HepG2 (cell line): ENCODE measurements around the gene CD164L2. TPM values are rescaled to one million over a fixed set of nuclear protein-coding genes. Genes with fewer than 3 reads are reported as not detected.
A peak's percentile ranks its signal among the peaks of the same experiment; 100 is the strongest.

Experiments used
- ARNTL ChIP-seq: sonication (generic); formaldehyde crosslinking; IDR thresholded peaks from 2 replicates; pipeline ENCODE4 v1.4.0; 2020; ENCODE audit warnings: mild to moderate bottlenecking, missing genetic modification reagents
- FOXJ3 ChIP-seq: sonication (generic); formaldehyde crosslinking; IDR thresholded peaks from 2 replicates; pipeline ENCODE4 v1.4.0; 2020; ENCODE audit warnings: missing genetic modification reagents, mild to moderate bottlenecking, borderline replicate concordance
- HNRNPL ChIP-seq: fragments of 200-400 bp; formaldehyde crosslinking; IDR thresholded peaks from 2 replicates; pipeline ENCODE4 v1.6.1; 2017; ENCODE audit warnings: mild to moderate bottlenecking, low read depth, low read length
- HOXA3 ChIP-seq: sonication (generic); formaldehyde crosslinking; IDR thresholded peaks from 2 replicates; pipeline ENCODE4 v1.5.0; 2020; ENCODE audit warnings: missing genetic modification reagents
- KLF16 ChIP-seq, 2 experiments: sonication (generic) in 1 of 2; formaldehyde crosslinking in 1 of 2; IDR thresholded peaks; 2 replicates each; pipeline versions ENCODE4 v1.6.1 to v1.8.0; 2016 to 2023; ENCODE audit warnings: missing genetic modification reagents in 2 of 2, missing compliant biosample characterization in 1 of 2
- MXI1 ChIP-seq: IDR thresholded peaks from 3 replicates; pipeline ENCODE4 v1.6.1; 2012; ENCODE audit warnings: low read depth, low read length, inconsistent platforms, borderline replicate concordance
- NCOA5 ChIP-seq: sonication (generic); formaldehyde crosslinking; IDR thresholded peaks from 2 replicates; pipeline ENCODE4 v1.4.0; 2020; ENCODE audit warnings: missing genetic modification reagents
- RORA ChIP-seq: sonication (generic); formaldehyde crosslinking; IDR thresholded peaks from 2 replicates; pipeline ENCODE4 v1.5.0; 2020; ENCODE audit warnings: mild to moderate bottlenecking, missing genetic modification reagents, moderate library complexity
- SMAD3 ChIP-seq: sonication (generic); formaldehyde crosslinking; IDR thresholded peaks from 2 replicates; pipeline ENCODE4 v1.4.0; 2020; ENCODE audit warnings: missing genetic modification reagents
- THAP11 ChIP-seq: IDR thresholded peaks from 2 replicates; pipeline ENCODE4 v1.6.1; 2016; ENCODE audit warnings: missing biosample characterization, missing genetic modification reagents
- UBTF ChIP-seq: sonication (generic); formaldehyde crosslinking; IDR thresholded peaks from 2 replicates; pipeline ENCODE4 v1.4.0; 2020; ENCODE audit warnings: mild to moderate bottlenecking, missing genetic modification reagents
- ZBTB38 ChIP-seq: sonication (generic); formaldehyde crosslinking; IDR thresholded peaks from 2 replicates; pipeline ENCODE4 v1.5.1; 2020; ENCODE audit warnings: mild to moderate bottlenecking, missing genetic modification reagents
- ZFX ChIP-seq: sonication (generic); formaldehyde crosslinking; IDR thresholded peaks from 2 replicates; pipeline ENCODE4 v1.4.0; 2020; ENCODE audit warnings: mild to moderate bottlenecking, low read depth, missing genetic modification reagents, moderate library complexity
- ZFY ChIP-seq: sonication (generic); formaldehyde crosslinking; IDR thresholded peaks from 2 replicates; pipeline ENCODE4 v1.4.0; 2020; ENCODE audit warnings: missing genetic modification reagents
- ZFYVE20 ChIP-seq: sonication (generic); formaldehyde crosslinking; IDR thresholded peaks from 2 replicates; pipeline ENCODE4 v1.8.0; 2023; ENCODE audit warnings: low read depth, mild to moderate bottlenecking, moderate library complexity, missing genetic modification reagents, borderline replicate concordance
- ZNF292 ChIP-seq: sonication (generic); formaldehyde crosslinking; IDR thresholded peaks from 2 replicates; pipeline ENCODE4 v1.8.1; 2022; ENCODE audit warnings: mild to moderate bottlenecking, low read depth, missing genetic modification reagents, borderline replicate concordance
- ZNF563 ChIP-seq: sonication (generic); formaldehyde crosslinking; IDR thresholded peaks from 2 replicates; pipeline ENCODE4 v1.8.0; 2022; ENCODE audit warnings: mild to moderate bottlenecking, moderate library complexity, missing genetic modification reagents
- ZNF629 ChIP-seq: sonication (generic); formaldehyde crosslinking; conservative IDR thresholded peaks from 2 replicates; pipeline ENCODE4 v1.5.0; 2020; ENCODE audit warnings: missing genetic modification reagents
- polyA plus RNA-seq, 8 experiments: library from polyadenylated mRNA; depleted of rRNA in 3 of 8; stranded (reverse) in 7 of 8; unstranded in 1 of 8; fragments of >200 nt; fragmentation: Illumina TruSeq in 4 of 8; extraction: Trizol in 4 of 8; gene quantifications; 2 replicates each; pipeline versions ENCODE4 v1.2.1 to v1.2.3, GENCODE V29; 2011 to 2016; ENCODE audit warnings: low read depth in 4 of 8, missing spikeins in 1 of 8, mixed read lengths in 1 of 8; ENCODE audit not compliant: insufficient read depth in 1 of 8
- total RNA-seq, 5 experiments: library from RNA; depleted of rRNA; stranded (reverse); fragments of >200 nt; fragmentation: Illumina TruSeq; extraction: Trizol; gene quantifications; 2 replicates each; pipeline ENCODE4 v1.2.3, GENCODE V29; 2016; ENCODE audit warnings: low read depth in 1 of 5
- TF ChIP-seq, protein P1 (sequence below): IDR thresholded peaks from 2 replicates; pipeline ENCODE4 v1.6.1; 2016; ENCODE audit warnings: mild to moderate bottlenecking, missing biosample characterization, missing genetic modification reagents
- TF ChIP-seq, protein P2 (sequence below): sonication (generic); formaldehyde crosslinking; IDR thresholded peaks from 2 replicates; pipeline ENCODE4 v1.4.0; 2020; ENCODE audit warnings: low read depth, missing genetic modification reagents

Gene CD164L2
- total and polyA plus RNA-seq, 2 of the 13 experiments (the other 11 are each of a cell fraction or from before 2014, with no cell fraction given), result not detected

DNA sequence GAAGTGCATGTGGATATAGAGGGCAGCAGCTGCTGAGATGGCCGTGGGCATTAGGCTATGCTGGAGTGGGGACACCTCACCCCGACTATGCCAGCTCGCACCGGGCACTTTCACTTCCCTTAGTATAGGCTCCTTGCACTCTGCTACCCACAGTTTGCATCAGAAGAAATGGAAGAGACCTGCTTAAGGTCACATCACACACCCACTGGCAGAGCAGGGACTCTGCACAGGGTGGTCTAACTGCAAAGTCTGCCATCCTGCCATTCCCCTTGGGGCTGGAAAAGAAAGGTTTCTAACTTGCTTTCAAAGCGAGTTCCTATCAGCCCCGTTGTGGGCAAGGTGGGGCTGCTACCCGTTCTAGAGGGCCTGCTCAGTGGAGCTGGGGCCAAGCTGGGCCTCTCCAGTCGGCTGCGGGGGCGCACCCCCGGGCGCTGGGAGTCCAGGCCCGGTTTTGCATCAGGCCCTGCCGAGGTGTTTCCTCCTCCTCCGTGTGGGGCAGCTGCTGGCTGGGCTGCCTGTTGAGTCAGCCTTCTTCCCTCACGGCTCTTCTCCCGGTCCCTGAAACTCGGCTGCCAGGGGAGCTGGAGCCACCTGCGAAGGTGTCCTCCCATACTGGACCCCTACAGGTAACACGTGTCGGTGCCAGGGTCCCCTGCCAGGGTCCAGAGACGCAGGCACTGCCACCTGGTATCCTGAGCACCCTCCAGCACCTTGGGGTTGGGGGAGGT is 41.4 kb downstream of the CD164L2 start, which contains the start of gene SYTL1 (continued):
- TF ChIP-seq ZFY (peak; percentile 55), RORA (CRISPR knock-in tag) (no peak), SMAD3 (CRISPR knock-in tag) (peak; percentile 27; the same call in 1 of the 2 replicates), KLF16 (CRISPR knock-in tag; IDR thresholded peaks at IDR 0.05) (0 out of 4 replicates have a peak, but pooled peaks of 1 of the 2 experiments have one; percentile 35), ARNTL (CRISPR knock-in tag) (no peak), FOXJ3 (CRISPR knock-in tag) (0 out of 2 replicates have a peak, but pooled peaks have one; percentile 26), MXI1 (peak; percentile 26; the same call in 1 of the 3 replicates), UBTF (CRISPR knock-in tag) (peak; percentile 83), ZFX (peak; percentile 41), THAP11 (CRISPR knock-in tag) (peak; percentile 62), ZFYVE20 (CRISPR knock-in tag) (no peak), HNRNPL (peak; percentile 82), ZNF629 (CRISPR knock-in tag) (0 out of 2 replicates have a peak, but pooled peaks have one; percentile 22), HOXA3 (CRISPR knock-in tag) (peak; percentile 55; the same call in 1 of the 2 replicates), ZNF292 (CRISPR knock-in tag) (no peak; the same call in 1 of the 2 replicates), ZBTB38 (CRISPR knock-in tag) (0 out of 2 replicates have a peak, but pooled peaks have one; percentile 64), ZNF563 (CRISPR knock-in tag) (0 out of 2 replicates have a peak, but pooled peaks have one; percentile 32), NCOA5 (no peak)
- TF ChIP-seq, protein P1, sequence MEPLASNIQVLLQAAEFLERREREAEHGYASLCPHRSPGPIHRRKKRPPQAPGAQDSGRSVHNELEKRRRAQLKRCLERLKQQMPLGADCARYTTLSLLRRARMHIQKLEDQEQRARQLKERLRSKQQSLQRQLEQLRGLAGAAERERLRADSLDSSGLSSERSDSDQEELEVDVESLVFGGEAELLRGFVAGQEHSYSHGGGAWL (CRISPR knock-in tag), result peak; percentile 24; the same call in 1 of the 2 replicates
- TF ChIP-seq, protein P2, sequence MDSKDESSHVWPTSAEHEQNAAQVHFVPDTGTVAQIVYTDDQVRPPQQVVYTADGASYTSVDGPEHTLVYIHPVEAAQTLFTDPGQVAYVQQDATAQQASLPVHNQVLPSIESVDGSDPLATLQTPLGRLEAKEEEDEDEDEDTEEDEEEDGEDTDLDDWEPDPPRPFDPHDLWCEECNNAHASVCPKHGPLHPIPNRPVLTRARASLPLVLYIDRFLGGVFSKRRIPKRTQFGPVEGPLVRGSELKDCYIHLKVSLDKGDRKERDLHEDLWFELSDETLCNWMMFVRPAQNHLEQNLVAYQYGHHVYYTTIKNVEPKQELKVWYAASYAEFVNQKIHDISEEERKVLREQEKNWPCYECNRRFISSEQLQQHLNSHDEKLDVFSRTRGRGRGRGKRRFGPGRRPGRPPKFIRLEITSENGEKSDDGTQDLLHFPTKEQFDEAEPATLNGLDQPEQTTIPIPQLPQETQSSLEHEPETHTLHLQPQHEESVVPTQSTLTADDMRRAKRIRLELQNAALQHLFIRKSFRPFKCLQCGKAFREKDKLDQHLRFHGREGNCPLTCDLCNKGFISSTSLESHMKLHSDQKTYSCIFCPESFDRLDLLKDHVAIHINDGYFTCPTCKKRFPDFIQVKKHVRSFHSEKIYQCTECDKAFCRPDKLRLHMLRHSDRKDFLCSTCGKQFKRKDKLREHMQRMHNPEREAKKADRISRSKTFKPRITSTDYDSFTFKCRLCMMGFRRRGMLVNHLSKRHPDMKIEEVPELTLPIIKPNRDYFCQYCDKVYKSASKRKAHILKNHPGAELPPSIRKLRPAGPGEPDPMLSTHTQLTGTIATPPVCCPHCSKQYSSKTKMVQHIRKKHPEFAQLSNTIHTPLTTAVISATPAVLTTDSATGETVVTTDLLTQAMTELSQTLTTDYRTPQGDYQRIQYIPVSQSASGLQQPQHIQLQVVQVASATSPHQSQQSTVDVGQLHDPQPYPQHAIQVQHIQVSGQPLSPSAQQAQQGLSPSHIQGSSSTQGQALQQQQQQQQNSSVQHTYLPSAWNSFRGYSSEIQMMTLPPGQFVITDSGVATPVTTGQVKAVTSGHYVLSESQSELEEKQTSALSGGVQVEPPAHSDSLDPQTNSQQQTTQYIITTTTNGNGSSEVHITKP, result 0 out of 2 replicates have a peak, but pooled peaks have one; percentile 23
